Coronary artery (tissue), 2 donors: Measurements from ENCODE around the gene DAZAP2.

Experiments
- DNase-seq: peaks from one replicate; pipeline ENCODE4 v3.0.0-alpha.2; 2017; ENCODE audit warnings: low spot score
- H3K27ac ChIP-seq, 2 donors: fragments of 200-600 bp; sonication (generic); one replicate each; pipeline ENCODE4 v1.5.1; 2016 to 2019
- H3K4me3 ChIP-seq: fragments of 200-600 bp; sonication (generic); 2 replicates; pipeline ENCODE4 v1.5.1; 2016; ENCODE audit warnings: mild to moderate bottlenecking, moderate library complexity
- TF ChIP-seq, protein P1 (sequence below): fragments of 200-600 bp; sonication (generic); IDR thresholded peaks from one replicate; pipeline ENCODE4 v1.5.1; 2019; ENCODE audit warnings: antibody characterized with exemption

The DAZAP2 gene

DNA sequence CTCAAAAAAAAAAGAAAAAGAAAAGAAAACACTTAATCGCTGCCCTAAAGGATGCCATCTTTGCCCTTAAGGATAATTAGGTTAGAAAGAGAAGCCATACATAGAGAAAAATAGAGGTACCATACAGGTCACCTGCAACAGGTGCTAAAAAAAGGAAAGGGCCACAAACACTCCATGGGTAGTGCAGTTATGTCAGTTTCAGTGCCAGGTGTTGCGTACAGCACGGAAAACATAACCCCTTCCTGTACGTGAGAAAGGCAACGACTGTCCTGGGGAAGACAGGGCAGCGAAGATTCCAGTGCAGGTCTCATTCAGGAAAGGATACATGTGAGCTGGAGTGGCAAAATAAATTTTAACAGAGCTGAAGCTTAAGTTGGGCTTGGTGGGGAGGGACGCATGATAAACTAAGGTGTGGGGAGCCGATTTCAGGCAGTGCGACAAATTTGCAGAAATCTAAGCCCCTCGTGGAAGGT is 553 bp upstream of the DAZAP2 start:
- H3K4me3 ChIP-seq = peak overlapping the region; percentile 86
- H3K27ac ChIP-seq = peak overlapping the region; percentile 99 to 100
- DNase-seq = no peak
- TF ChIP-seq, protein P1, sequence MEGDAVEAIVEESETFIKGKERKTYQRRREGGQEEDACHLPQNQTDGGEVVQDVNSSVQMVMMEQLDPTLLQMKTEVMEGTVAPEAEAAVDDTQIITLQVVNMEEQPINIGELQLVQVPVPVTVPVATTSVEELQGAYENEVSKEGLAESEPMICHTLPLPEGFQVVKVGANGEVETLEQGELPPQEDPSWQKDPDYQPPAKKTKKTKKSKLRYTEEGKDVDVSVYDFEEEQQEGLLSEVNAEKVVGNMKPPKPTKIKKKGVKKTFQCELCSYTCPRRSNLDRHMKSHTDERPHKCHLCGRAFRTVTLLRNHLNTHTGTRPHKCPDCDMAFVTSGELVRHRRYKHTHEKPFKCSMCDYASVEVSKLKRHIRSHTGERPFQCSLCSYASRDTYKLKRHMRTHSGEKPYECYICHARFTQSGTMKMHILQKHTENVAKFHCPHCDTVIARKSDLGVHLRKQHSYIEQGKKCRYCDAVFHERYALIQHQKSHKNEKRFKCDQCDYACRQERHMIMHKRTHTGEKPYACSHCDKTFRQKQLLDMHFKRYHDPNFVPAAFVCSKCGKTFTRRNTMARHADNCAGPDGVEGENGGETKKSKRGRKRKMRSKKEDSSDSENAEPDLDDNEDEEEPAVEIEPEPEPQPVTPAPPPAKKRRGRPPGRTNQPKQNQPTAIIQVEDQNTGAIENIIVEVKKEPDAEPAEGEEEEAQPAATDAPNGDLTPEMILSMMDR = no peak

DNA sequence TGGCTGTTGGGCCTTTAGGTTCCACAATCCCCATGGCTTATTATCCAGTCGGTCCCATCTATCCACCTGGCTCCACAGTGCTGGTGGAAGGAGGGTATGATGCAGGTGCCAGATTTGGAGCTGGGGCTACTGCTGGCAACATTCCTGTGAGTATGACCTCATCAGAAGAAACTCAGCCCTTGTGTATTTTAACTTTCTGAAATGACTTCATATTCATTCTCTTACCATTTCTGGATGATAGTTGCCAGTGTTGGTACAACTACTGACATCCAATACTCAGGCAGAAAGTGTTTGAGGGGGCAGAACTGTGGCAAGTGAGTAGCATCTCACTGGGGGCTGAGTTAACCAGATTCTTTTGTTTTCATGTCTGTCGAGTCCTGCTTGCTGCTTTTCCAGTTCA is 2.3 kb downstream of the DAZAP2 start:
- DNase-seq = no peak
- peak overlapping the region in 1 of 2 donors; percentile 18 for H3K27ac ChIP-seq
- peak overlapping the region; percentile 86 for H3K4me3 ChIP-seq
- TF ChIP-seq, protein P1 = no peak

DNA sequence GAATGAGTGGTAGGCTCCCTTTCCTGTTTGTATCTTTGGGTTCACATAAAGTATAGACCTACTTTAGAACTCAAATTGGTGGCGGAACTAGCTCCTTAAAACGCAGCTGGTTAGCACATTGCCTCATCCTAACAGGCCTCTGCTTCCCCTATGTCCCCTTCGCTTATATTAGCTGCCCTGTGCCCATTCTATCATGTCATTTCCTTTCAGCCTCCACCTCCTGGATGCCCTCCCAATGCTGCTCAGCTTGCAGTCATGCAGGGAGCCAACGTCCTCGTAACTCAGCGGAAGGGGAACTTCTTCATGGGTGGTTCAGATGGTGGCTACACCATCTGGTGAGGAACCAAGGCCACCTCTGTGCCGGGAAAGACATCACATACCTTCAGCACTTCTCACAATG is 3.5 kb downstream of the DAZAP2 start:
- TF ChIP-seq, protein P1 = no peak
- Histone ChIP-seq H3K27ac (peak overlapping the region in 1 of 2 donors; percentile 20), H3K4me3 (no peak overlapping the region)
- no peak for DNase-seq

DNA sequence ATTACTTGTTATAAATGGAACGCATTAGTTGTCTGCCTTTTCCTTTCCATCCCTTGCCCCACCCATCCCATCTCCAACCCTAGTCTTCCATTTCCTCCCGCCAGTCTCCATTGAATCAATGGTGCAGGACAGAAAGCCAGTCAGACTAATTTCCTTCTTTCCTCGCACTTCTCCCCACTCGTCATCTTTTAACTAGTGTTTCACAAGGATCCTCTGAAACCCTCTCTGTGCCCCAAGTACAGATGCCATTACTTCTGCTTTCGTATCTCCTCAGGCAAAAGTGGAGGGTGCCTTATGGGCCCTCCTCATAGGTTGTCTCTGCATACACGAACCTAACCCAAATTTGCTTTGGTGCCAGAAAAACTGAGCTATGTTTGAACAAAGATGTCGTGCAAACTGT is 4.2 kb downstream of the DAZAP2 start:
- TF ChIP-seq, protein P1 = no peak
- Histone ChIP-seq H3K27ac (no peak overlapping the region), H3K4me3 (no peak overlapping the region)
- no peak for DNase-seq

DNA sequence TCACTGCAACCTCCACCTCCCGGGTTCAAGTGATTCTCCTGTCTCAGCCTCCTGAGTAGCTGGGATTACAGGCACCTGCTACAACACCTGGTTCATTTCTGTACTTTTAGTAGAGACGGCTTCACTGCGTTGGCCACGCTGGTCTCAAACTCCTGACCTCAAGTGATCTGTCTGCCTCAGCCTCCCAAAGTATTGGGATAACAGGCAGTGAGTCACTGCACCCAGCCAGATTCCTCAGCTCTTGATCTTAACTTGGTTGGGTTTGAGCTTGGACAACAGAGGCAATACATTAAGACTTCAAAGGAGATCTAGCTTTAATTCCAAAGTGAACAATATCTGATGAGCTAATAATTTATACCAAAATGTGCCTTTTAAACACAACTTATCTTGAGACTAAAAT is 5.6 kb downstream of the DAZAP2 start:
- no peak overlapping the region for H3K4me3 ChIP-seq
- no peak for DNase-seq
- TF ChIP-seq, protein P1 = no peak
- no peak overlapping the region for H3K27ac ChIP-seq

DNA sequence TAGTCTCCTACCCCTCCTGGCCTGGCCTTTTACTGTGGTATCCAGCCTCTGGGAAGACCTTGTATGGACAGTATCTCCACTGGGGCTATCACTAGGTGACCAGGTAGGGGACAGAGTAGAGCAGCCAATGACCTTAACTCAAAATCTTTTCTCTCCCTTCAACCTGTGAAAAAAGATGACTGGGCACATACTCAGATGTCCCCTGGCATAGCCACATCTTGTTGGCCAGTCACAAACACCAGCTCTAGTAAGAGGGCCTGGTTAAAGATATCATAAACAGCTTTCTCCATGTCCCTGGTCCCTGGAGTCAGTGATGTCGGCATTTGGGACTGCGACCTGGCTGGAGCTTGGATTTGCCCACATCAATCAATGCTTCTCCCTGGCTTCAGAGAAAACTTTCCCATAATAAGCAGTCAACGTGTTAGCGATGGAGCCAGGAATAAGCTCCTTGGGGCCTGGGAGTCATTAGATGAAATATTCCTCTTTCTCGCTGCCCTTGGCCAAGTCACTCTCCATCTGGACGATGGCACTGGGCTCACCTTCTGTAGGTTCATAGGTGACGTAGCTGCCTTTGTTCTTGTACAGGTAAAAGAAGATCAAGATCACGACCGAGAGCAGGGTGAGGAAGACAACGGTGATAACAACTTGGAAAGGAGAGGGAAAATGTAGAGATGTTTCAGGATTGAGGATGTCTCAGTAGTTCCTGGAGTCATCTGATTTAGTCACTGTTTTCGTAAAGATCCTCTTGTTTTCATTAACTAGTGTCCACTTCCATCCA is 7.0 kb downstream of the DAZAP2 start:
- H3K4me3 ChIP-seq = no peak overlapping the region
- peak overlapping the region in 1 of 2 donors; percentile 26 for H3K27ac ChIP-seq
- TF ChIP-seq, protein P1 = no peak
- DNase-seq = no peak

DNA sequence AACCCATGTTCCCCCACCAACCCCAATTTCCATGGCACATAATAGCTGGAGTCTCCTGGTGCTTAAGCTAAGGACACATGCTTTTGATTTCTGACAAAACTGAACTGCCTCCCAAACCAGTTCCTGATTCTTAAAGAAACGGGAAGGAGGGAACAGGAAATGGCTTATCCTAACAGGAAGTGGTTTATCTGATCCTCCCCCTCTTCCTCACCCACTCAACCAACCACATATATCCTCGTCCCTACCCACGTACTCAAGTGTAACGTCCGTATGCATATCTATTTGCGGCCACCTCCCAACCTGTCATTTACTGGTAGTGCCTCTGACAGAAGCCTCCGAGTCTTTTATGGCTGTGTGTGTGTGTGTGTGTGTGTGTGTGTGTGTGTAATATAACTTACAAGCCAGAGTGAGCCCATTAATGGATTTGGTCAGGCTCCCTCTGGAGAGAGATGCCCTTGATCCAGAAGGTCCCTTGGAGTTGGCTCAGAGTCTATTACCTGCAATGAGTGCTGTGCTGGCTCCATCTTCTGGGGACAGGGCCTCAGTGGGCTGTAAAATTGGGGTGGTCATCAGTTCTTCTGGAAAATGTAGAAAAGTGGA is 7.7 kb downstream of the DAZAP2 start:
- no peak for DNase-seq
- Histone ChIP-seq H3K4me3 (no peak overlapping the region), H3K27ac (peak overlapping the region in 1 of 2 donors; percentile 26)
- TF ChIP-seq, protein P1 = no peak
